Right forelimb (tissue), 1 donor: ENCODE results near the gene EXT2.

ENCODE experiments used
- DNase-seq: peaks from one replicate; pipeline ENCODE4 v3.0.0-alpha.2; 2018

The EXT2 gene

DNA sequence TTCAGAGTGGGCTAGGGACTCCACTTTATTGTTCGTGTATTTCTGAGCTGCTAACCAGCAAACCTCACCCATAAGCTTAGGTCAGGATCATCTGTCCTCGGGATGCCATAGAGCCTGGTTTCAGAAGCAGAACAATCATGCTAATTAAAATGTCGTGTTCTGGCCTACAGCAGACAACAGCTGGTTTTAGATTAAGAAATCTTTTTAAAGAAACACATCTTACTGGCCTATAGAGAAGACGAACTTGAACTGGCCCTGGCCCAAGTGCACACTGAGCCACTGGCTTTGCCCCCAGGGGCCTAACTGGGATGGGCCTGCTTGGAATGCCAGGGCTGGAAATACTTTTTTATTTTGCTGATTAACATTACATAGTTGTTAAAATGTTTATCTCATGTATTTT, 151.2 kb downstream of the EXT2 start:
- DNase-seq: no peak

DNA sequence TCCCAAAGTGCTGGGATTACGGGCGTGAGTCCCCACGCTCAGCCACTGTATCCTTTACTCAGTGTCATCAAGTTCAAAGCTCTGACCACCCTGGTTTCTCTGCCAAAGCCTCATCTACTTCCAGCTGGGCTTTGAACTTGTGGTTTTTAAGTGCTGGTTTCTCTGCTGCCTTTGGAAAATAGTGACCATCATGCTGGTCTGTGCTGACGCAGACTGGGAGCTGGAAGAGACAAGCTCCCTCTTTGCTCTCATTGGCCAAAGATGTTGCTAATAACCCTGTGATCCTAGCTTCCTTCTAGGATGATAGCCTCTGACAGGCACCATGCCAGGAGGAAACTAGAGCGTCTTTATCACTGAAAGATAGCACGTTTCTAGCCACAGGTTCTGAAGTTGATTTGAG, 152.0 kb downstream of the EXT2 start:
- no peak for DNase-seq

DNA sequence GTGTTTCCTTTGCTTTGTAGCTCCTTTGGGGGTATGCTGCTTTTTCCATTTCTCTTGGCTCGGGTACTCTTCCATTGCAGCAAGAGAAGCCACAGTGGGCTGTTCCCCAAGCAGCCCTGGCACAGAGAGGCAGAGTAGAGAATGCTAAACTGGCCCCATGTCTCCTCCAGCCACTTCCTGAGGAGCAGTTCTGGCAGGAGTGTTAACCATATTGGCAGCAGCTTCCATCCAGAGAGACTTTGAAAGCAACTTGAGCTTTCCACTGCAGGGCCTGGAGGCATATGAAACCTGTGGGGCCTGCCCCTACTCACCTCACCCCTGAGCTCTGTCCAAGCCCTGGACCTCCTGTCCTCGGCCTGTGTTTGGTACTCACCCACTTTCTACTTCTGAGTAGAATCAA, 152.6 kb downstream of the EXT2 start:
- no peak for DNase-seq

DNA sequence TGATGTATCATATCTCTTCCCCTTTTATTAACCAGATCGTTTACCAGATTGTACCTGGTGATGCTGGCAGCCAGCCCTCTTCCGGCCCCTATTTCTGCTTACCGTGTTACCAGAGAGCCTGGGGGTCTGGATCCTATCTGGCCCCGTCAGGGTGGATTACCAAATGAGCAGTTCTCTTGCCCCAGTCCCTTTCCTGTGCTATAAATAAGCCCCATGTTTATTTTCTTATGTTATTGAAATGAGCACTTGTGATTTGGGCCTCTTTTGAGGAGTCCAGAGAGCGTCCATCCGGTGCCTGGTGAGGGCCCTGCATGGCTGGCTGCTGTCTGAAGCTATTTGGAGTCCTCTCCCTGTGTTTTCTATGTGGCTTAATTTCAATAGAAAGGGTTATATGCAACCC, 154.9 kb downstream of the EXT2 start:
- no peak for DNase-seq

DNA sequence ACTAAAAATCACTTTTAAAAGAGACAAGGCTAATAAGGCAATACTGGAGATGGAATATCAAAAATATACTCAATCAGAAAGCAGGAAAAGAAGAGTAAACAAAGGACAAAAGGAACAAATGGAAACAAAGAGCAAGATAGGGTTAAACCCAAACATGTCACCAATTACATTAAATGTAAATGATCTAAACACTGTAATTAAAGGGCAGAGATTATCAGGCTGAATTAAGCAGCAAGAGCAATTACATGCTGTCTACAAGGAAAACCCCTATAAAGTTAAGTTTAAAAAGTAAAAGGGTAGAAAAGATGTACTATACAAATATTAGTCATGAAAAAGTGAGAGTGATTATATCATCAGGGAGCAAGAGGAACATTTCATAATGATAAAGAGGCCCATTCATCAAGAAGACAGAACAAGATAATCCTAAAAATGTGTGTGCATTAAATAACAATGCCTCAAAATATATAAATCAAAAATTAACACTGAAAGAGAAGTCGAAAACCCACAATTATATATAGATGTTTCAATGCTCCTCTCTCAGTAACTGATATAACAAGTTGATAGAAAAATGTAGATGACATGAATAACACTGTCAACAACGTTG, 157.6 kb downstream of the EXT2 start:
- DNase-seq: no peak

DNA sequence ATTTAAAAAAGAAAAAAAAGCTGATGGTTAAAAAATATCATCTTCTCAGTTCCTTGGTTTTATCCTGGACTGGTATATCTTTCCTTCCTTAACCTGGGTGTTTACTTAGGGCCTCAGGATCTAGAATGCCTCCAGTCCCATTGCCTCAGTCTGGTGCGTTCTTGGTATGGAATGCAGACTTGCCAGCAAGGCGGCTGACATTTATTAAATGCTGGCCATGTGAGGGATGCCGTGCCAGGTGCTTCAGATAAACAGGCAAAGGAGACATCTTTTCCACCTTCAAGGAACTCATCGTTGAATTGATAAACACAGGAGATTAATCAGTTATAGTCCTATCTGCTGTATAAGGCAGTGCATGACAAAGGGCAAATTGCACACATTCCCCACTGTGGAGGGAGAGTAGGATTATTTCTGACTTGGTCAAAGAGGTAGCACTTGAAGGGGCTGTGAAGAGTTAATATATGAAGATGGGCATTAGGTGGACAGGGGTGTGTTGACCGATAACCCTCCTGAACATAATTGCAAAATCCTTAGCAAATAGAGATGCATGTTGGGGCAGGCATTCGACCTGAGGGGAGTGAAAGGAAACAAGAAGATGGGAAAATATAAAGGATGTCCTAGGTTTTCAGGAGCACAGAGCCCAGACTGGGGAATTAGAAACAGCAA, 160.1 kb downstream of the EXT2 start:
- DNase-seq: no peak

DNA sequence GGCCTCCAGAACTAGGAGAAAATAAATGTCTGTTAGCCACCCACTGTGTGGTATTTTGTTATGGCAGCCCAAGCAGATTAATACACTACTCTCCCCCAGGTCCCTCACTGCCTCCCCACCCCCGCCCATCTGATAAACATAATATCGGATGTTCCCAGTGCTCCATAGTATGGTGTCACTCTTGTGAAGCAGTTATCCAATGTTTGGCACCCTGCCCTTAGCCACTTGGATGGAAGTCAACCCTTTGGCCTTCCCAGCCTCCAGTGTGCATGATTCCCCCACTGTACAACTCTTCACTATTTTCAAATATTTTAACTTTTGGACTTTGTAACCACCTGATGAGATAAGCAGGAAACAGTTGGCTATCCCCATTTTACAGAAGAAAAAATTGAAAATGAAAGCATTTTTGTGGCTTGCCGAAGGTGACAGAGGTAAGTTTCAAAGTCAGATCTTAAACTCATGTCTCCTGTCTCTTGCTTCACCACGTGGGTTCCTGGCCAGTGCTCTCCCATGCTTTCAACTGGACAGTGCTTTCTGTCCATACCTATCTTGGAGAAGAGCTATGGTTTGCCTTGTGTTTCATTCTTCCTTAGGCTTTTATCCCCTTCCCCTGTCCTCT, 161.3 kb downstream of the EXT2 start:
- no peak for DNase-seq

DNA sequence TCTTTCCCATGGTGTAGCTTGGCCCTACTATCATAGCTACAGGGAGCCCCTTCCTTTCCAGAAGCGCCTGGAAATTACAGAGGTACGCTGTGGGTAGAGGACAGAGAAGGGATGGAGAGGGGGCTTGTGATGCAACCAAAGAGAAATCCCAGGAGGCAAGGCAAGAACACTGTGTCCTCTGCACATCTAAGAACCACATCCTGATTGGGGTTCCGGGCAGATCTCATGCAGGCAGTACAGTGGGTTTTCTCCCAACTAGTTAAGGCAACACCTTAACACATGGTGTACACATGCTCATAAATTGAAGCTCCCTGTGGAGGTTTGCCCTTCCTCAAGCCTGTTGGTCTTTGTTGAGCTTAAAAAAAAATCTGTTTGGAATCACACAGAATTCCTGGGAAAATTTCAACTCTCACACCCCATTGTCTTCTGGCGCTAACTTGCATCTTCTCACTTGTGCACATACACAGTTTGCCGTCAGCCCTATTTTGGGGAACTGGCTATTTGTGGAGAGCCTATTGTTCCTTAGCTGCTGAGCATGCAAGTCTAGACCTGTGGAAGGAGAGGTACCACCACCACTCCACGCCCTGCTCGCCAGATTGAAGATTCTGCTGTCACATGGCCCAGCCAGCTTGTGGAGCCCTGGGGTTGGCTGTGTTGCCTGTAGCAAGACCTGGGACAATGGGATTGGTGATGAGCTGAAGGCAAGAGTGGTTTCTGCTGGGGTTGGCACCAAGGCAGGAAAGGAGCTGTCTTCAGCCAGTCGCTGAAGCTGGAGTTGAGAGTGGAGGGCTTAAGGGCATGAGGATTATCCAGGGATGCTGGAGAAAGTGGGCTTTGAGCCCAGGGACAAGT, 162.1 kb downstream of the EXT2 start:
- DNase-seq: no peak

DNA sequence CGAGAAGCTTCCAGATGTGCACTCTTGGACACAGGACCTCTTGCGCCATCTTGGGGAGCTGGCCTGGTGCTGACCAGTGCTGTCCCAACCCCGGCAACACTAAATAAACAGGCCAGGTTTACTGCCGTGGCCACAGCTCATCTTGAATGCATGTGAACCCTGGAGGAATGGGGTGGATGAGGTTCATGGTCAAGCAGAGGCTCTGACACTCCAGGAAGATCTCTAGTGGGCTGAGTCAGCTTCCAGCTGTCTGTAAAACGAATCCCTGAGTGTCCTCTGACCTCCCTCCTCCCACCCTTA, 162.7 kb downstream of the EXT2 start:
- no peak for DNase-seq

DNA sequence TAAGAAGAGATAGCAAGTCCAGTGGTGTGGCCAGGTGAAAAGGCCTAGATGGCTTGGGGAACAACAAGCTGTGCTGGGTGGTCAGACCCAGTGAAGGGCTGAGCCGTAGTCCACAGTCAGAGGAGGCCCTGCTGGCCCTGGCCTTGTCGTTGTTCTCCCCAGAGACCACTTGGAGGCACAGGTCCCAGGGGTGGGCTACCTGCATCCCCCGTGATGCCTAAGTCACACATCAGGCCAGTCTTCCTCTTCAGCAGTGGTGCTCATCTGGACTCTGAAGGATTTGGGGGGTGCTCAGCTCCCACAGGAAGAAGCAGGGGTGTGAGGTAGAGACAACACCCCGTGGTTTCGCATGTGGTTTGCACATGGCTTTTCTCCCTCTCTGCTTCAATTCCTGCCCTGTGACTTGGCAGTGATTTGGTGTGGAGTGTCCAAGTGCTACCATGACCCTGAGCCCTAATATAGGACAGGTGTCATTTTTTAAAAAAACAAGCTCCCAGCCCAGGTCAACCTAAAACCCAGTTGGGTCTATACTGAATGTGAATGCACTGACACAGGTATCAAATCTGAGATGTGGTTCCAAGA, 163.5 kb downstream of the EXT2 start:
- no peak for DNase-seq

DNA sequence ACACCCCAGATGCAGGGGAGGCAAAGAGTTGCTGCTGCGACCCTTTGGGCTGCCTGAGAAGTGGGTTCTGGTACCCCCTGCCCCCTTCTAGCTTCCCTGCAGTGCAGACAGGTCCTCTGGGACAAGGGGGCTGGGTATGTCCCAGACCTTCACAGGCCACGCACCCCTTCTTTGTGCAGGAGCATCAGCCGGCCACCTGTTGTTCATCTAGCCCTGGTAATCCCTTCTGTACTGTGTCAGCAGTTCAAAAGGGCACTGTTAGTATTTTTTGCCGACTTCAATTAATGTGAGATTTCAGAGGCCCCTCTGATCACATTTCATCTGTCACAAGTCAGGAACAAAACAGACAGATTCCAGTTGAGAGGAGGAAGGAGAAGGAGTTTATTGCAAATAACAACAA, 164.6 kb downstream of the EXT2 start:
- DNase-seq: no peak

DNA sequence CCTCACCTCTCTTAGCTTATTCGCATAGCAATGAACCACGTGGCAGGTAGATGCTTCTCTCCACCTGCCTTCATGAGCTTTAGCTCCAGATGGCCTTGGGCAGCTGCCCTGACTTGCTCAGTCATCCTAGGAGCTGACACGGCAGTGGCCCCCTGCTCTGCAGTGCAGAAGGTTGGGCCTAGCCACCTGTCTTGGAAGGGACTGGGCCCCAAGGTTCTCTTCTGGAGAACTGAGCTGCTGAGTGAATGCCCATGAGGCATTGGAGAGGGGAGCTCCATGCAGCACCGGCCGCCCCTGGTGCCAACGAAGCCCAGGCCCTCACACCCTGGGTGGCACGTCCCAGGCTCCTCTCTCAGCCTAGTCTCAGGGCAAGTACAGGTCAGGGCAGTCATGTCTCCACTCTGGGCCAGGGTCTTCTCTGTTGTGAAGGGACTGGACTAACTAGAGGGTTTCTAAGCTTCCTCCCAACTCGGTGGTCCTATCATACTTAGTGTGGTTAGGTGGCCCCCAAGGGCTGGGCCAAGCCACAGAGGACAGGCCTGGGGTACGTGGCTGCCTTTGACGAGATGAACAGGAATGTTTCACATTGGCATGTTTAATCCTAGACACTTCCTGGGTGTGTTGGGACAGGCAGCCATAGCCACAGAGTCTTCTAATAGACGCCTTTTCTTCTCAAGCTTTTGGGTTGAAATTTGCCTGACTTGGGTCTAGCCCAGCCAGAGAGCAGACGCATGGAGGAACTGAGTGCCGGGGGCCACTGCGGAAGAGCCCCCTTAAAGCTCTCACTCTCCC, 166.5 kb downstream of the EXT2 start:
- DNase-seq: no peak

DNA sequence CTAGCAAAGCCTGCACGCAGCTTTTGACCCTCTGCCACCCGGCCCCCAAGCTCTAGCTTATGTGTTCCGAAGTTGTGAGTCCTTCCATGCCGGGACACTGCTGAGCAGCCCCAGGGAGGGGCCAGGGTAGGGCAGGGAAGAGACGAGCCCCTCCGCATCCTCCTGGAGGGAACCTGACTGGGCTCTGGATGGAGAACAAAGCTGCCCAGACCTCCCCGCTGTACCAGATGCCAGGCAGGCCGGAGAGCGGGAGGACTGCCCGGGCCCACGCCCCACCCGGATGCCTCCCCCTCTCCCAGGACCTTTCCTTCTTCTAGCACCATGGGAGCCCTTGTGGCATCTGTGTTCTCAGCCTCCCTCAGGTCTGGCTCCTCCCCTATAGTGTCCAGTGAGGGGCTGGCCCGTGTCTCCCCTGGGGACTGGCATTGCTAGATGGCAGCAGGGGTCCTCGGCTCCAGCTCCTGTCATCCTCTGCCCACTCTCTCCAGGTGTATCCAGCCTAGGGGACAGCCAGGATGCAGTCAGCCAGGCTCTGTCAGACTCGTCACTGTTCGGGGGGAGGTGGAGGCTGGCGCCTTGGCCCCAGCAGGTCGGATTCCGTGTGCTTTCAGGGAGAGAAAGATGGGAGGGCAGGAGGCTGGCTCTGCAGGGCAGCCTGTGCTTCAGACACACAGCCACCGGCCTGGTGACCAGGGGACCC, 168.4 kb downstream of the EXT2 start:
- DNase-seq: no peak

DNA sequence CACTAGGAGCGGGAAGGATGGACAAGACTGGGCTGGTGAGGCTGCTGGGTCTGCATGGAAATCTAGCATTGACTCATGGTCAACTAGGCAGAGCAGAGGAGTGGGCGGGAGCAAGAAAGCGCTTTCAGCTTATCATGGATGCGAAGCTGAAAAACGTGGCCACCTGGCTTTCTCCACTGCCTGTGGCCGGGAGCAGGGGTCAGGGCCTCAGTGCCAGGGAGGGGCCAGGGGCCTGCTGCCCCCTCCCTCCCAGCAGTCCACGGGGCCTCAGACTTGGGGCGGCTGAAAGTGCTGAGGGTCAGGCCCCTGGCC, 168.9 kb downstream of the EXT2 start:
- DNase-seq: no peak

DNA sequence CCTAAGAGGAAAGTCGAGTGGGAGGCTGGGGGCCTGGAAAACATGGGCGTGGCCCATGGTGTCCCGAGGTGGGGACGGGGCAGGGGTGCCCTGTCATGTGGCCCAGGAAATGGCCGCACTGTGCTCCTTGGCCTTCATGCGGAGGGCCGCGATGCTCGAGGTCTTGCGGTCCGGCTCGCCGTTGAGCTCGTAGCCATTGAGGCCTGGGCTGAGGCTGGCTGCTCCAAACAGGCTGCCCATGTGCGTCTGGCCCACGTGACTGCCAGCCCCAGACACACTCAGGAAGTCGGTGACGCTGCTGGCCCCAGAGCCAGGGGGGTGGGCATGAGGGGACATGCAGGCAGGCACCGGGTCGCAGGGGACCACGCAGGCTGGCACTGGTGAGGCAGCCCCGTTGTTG, 169.3 kb downstream of the EXT2 start:
- DNase-seq: no peak

DNA sequence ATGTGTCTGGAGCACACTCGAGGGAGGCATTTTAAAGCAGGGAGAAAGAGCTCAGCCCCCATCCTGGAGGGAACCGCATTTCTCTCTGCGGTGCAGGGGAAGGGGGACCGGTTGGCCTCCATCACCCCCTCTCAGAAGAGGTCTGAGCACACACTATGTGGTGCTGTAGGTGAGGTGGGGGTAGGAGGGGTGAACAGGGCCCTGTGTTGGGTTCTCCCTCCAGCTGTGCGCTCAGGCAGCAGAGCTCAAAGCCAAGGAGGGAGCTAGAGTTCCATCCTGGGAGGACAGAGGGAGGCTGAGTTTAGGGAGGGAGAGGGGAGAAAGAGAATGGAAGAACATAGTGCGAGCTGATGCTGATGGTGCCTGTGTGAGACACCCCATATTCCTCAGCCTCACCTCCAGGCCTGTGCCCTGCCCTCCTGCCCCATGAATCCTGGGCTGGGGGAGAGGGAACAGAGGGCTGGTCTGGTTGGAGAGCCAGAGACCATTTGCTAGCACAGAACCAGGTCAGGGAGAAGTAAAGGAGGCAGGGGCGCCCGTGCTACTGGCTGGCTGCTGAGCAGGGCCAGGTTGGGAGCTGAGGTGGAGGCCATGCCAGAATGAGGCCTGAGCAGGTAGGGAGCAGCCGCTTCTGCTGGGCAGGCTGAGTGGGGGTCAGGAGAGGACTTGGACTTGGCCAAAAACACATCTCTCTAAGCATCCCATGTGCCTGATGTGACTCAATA, 170.7 kb downstream of the EXT2 start:
- DNase-seq: peak; percentile 23

DNA sequence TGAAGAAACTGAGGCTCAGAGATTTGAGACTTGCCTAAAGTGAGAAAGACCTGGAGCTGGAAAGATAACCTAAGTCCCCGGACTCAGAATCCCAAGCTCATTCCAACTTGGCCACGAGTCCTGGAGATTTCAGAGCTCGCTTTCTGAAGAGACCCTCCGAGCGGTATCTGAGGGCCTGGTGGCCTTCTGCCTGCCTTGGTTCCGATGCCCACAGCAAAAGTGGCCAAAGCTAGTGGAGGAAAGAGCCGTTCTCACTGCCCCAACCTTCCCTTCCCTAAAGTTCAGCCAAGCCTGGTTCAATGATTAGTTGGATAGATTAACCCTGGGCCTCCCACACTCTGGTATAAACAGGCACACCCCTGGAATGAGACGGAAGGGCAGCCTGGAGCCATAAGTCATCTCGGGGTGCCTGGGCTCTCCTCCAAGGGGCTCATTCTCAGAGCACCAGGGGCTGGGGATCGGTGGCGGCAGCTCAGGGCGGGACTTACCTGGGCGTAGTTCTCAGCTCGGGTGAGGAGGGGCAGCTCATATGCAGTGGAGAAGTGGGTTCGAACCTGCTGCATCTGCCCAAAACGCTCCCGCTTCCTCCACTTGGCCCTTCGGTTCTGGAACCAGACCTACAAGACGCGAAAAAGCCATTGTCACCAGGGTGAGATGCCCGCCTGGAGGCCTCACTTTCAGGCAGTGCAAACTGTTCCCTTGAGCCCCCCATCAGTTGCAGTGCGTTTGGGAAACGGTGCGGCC, 171.7 kb downstream of the EXT2 start:
- peak; percentile 32 for DNase-seq

DNA sequence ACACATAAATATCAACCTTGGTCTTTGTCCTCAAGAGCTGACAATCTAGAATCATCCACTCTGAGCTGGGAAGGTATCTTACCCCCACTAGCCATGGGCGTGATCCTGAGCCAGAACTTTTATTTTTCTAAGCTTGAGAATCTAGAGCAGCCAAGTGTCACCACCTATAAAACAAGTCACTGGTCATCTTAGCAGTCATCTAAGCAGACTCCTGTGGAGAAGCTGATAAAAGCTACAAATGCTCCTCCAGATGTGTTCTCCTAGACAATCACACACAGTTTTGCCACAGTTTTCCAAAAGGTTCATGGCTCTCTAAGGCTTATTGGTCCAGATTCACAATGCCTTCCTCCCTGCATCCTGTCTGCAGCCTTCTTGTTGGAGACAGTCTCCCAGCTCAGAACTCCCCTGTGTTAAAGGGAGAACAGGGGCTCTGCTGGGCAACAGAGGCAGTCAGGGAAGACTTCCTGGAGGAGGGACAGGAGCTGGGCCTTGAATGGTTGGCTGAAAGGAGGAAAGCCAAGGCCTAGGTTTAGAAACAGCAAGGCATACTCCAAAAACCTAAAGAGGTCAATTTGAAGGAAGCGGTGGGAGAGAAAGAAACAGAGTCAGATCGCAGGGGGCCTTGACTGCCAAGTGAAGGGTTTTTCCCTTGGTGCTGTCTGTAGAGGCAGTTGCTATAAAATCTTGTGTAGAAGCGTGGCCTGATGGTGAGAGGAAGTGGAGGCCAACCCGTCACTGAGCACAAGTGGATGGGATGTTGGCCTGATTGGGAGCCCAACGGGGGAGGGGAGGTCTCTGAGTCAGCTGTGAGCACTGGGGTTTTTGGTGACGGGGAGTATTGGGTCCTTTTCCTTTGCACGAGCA, 172.5 kb downstream of the EXT2 start:
- peak; percentile 19 for DNase-seq

DNA sequence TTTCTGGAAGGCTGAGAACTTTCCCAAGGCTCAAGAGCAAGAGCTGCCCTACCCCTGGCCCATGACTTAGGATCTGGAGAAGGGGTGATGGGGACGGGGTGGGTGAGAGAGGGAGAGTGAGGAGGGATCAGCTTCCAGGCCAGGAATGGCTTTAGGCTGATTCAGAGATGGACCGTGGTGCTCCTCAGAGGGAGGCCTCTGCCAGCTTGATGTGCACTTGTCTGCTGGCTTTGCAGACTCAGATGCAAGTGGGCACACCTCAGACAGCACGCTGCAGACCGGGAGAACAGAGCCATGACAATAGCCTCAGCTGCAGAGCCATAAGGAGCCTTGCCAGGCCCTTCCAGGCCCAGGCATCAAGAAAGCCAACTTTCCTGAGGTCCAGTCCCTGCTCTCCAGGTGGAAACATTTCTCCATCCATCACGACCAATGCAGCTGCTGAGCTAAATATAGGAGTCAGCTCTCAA, 173.2 kb downstream of the EXT2 start:
- peak; percentile 30 for DNase-seq
